Kasumi-1 (cell line): ENCODE measurements around the gene UBE4A.
A peak's percentile ranks its signal among the peaks of the same experiment; 100 is the strongest.
"Not testable (repeated sequence)": the region's sequence is repeated elsewhere in the genome, so short reads cannot be mapped to it uniquely, and the experiment has no call there.

ENCODE experiments used
- DNase-seq, 2 experiments: peaks; one replicate each; lab custom pipeline; 2025; lab: John Stamatoyannopoulos, UW

The UBE4A gene

DNA sequence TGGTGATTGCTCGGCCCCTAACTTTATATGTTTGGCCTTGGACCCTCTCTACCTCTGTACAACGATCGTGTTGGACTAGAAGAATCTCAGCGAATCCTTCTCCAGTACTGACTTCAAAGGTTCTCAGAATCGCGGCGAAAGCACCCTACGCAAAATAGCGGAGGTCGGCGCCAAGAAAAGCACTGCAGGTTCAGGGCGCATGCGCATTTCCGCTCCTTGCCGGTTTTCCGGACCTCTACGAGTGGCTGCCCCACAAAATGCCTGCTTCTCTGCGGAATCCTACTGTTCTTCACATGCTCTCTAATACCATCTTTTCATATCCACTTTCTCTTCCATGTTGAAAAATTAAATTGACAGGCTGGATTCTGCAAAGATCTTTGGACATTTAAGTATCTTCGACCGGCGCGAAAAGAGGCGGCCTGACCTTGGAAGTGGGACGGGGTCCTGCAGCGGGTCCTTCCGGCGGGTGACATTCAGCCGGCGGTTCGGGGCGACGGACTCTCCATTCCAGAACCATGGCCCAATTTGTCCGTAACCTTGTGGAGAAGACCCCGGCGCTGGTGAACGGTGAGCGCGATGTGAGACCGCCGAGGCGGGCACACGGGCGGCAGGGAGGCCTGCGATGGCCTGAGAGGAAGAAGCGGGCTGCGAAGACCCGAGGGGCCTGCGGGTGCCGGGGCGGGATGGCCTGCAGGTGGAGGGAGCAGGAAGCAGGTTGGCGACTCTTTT lies 41.9 kb downstream of the UBE4A start, which contains the start of gene ATP5MG:
ATP5MG (plus strand) TSS at position 456 of the 729 bp plus-strand sequence; CDS start at position 516, 60 bp downstream.
- peak; percentile 89 to 96 for DNase-seq

DNA sequence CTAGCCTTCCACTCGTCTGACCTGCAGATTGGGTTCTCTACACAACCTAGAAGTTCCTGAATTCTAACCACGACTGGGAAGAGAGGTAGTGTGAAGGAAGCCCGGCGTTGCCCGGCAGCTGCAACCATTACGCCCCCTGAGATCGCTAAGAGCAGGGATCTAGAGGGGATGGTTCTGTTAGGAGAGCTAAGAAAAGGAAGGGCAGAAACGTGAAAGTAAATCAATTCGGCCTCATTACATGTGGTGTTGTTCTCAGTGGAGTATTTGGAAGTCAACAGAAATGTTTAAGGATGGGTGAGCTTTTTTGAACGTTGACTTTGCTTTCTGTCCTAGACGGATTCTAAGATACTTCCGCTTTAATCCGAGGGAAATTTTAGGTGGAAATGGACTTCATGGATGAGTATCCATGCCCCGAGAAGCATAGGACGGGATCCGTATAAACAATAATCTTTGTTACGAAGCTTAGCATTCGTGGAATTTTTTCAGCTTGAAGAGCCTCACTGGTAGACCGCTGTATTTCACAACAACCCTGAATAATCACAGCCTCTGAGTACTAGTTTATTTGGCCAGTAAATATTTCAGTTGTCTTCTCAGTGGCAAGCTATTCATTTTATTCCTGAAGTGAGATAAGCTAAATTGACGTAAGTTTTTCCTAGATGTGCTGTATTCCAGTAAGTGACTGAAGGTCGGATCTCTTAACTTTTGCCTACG lies 42.6 kb downstream of the UBE4A start:
- peak in 1 of 2 experiments; percentile 71 for DNase-seq

DNA sequence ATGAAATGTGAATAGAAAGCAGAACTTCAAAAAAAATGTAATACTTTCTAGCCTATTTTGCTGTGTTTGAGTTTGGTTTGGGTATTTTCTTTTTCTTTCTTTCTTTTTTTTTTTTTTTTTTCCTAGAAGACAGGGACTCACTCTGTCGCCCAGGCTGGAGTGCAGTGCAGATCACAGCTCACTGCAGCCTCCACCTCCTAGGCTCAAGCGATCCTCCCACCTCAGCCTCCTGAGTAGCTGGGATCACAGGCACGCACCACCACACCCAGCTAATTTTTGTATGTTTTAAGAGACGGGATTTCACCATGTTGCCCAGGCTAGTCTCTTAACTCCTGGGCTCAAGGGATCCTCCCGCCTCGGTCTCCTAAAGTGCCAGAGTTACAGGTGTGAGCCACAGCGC lies 43.2 kb downstream of the UBE4A start:
- not testable (repeated sequence) for DNase-seq

DNA sequence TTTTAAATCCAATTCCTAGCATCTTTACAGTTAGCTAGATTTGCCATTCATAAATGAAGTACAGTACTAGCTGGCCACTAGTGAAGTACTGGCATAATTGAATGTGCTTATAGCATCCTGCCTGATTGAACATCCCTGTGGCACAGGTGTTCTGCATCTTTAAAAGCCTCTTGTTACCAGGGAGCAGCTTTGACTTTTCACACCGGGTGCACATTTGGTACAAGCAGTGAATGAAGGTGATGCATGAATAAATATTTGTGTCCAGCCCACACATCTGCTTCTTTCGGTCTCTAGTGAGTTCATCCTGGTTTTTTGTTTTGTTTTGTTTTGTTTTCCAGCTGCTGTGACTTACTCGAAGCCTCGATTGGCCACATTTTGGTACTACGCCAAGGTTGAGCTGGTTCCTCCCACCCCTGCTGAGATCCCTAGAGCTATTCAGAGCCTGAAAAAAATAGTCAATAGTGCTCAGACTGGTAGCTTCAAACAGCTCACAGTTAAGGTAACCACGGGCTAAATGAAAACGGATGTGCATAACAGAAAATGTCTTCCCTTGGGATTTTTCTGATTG lies 47.3 kb downstream of the UBE4A start:
- DNase-seq, result no peak

DNA sequence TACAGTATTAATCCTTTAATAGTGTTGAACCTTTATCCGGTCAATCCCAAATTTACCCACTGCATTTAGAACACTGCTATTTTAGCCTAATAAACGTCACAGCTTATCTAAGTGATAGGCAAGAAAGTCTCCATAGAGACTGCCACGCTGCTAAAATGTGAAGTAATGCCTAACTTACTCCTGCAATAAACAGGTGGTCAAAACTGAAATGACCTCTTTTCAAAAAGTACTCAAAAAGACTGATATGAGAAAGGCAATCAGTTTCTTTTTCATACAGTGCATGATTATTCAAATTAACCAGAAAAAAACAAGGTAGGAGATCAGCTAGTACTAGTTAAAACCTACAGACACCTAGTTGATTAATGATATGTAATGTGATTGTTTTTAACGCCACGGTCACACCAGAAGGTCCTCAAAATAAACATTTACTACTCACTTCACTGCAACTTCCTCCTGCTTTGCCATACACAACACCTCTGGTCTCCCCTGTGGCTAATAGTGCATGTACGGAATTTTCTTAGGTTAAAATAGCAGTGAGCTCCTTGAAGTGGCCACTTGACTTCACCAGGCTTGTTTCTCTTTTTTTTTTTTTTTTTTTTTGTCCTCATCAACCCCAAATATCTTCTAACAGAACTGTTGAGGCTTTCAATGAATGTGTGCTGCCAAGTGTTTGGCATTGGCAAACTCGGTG lies 50.8 kb downstream of the UBE4A start:
- no peak for DNase-seq

DNA sequence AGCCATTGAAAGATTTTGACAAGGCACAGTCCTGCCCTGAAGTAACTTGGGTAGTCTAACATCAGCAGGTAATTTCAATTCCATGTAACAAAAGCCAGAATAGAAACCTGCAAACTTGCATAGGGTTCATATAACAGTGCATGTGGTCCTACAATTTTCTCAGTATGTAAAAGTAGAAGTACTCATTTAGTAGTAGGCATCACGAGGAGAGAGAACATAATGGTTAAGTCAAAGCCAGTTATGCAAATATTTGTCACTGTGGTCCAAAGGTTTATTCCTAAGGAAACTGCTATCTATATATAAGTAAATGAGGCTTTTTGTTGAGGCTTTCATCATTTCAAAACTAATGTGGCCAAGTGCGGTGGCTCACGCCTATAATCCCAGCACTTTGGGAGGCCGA lies 52.1 kb downstream of the UBE4A start:
- no peak for DNase-seq

DNA sequence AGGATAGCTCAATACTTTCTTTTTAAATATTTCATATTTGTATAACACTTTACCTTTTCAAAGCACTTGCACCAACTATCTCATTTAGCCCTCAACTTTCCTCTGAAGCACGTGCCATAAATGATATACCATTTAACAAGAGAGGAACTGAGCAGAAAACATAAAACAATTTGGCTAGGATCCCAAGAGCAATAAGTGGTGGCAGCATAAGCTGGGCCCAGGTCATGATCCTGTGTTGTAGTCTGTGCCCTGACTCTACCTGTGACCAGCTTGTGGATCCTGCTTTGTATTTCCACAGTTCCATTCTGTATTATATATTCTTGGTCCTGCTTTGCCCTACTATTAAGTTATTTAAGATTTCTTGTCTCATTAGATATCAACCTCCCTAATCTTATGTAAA lies 53.5 kb downstream of the UBE4A start:
- DNase-seq, result no peak

DNA sequence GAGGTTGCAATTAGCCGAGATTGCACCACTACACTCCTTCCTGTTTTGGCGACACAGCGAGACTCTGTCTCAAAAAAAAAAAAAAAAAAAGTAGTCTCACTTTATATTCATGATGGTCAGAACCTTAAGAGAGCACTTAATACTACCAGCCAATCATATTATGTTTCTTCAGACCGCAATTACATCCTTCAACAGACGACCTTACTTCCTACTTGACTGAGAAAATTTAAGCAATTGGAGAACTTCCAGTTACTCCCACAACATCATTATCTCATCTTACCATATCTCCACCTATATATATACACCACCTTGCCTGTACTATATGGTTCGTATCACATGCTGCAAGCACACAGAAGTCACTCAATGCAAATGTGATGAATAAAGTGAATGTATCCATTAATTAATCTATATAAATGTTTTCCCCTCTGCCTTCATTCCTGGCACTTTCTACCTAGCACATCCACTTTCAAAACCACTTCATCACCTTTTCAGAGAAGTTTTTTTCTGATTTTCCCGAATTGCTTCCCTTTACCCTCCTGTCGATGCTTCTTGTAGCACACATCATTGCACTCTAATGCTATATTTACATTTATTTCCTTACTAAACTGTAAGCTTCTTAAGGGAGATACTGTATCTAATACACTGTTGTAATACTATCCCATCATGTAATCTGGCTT lies 55.8 kb downstream of the UBE4A start:
- peak; percentile 83 to 86 for DNase-seq

DNA sequence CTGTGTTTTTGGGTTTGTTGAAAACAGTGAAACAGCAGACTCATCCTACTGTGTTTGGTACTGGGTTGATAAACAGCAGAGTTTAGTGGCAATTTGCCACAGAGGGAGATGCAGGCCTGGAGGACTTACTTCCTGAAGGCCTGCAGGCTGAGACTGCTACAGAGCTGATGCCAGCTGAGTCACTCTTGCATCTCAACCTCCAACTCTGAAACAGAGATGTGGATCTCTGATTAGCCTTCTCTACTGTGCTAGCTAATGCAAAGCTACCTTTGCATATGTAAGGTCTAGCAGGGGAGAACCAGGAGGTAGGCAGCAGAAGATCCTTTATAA lies 56.3 kb downstream of the UBE4A start:
- DNase-seq, result peak; percentile 61 to 76

DNA sequence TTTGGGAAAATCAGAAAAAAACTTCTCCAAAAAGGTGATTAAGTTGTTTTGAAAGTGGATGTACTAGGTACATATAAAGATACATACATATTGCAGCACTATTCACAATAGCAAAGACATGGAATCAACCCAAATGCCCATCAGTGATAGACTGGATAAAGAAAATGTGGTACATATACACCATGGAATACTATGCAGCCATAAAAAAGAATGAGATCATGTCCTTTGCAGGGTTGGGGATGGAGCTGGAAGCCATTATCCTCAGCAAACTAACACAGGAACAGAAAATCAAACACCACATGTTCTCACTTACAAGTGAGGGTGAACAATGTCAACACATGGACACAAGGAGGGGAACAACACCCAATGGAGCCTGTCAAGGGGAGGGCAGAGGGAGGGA lies 57.5 kb downstream of the UBE4A start:
- not testable (repeated sequence) for DNase-seq

DNA sequence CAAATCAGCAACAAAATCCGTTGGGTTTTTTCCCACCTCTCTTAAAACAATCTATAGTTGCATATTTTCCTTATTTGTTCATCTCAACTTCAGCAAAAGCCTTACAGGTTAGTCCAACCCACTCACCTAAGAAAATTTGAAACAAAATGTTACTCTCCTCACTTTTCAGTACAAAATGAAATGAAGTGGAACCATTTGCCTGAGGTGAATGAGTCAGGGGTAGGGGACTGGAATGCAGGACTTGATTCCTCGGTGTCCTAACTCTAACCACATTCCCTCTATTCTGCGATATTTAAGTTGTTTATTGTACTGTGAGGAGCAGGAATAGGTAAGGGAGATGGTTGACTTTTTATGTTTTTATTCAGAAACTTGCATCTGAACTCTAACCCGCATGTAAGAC lies 58.4 kb downstream of the UBE4A start:
- DNase-seq, result no peak

DNA sequence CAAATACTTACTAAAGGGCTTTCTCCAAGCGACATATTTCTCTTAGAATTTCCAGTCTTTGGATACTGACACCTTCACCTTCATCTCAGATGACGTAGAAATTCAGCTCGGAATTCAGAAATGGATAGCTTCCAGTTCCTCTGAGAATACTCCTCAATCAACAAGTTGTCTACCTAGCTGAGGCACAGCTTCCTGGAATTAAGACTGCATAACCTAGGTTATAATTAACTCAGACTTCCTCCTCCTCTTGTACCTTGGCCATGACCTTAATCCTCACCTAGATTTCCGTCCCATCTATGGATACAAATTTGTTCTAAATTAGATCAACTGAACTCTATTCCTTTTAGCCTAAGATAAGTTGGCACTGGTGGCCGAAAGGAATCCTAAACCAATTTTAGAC lies 59.4 kb downstream of the UBE4A start:
- DNase-seq, result no peak

DNA sequence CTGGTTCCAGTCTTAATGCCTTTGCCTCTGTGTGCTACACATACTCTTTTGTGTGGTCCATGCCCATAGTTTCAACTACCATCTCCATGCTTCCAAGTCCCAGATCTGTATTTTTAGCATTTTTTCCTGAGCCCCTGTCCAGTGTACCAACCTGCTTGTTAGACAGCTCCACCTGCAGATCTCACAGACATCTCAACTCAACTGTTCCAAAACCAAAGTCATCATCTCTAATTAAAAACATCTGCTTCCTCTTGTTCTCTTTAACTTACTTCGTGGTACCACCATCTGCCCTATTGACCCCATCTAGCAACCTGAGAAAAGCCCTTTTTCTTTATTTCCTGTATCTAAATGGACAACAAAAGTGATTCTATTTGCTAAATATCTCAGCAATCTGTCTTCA lies 68.3 kb downstream of the UBE4A start:
- DNase-seq, result no peak

DNA sequence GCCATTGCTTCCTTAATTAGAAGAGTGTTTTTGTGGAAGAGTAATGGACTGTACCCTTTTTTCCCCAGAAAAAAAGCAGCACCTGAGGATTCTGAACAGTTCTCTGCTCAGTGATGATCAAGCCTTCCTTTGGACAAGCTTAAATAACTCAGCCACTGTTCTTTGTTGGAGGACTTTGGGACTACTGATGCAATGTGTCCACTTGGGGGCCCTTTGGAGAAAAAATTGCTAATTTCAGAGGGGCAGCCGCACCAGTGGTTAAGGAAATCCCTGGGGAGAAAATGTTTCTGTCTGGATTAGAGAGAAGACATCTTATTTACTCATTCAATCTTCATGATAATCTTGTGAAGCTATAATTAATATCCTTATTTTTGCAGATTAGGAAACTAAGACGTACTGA lies 71.6 kb downstream of the UBE4A start:
- peak; percentile 7 to 10 for DNase-seq

DNA sequence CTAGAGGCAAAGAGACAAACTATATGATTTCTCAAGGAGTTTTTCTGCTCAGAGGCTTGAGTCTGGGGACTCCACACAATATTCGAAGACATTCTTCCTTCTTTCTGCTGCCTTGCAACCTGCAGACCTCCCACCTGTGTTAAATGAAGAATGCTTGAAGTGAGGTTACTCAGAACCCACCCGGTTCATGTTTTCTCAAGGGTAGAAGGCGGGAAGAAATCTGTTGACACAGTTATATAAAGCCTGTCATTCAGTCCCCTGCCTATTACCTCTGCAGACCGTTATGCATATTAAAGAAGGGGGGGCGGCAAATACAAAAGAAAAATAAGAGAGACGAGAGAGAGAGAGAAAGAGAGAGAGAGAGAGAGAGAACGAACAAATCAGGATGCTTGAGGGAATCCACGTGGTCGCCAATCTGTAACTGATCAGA lies 74.7 kb downstream of the UBE4A start:
- peak in 1 of 2 experiments; percentile 48 for DNase-seq

DNA sequence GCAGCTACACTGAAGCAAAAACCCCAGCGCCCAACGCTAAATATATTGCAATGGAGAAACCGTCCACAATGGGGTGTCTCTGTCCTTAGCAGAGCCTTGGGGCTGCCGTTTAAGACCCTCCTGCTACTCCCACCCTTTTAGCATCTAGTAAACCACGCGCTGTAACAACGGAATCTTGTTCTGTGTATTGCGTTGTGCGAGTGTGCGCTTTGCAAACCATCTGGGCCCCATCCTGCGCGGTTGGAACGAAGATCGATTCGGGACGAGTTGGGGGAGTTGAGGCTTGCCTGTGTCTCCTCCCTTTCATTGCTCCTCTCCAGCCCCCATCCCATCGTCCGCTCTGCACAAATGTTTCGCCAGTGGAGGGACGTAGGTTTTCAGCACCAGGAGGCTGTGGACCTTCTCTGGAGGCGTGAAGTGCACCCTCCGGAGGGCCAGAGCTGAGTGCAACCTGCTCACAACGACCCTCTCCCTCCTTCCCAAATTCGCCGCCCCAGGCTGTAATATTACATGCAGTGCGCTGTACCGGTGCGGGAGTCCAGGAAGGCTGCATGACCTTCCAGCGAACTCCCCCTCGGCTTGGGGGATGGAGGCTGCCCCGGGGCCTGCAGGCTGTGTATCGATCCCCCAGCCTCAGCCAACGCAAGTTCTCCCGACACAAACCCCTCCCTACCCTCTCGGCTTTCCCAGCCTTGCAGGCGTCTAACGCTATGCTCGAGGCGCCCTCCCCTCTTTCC lies 75.3 kb downstream of the UBE4A start:
- peak; percentile 55 to 78 for DNase-seq

DNA sequence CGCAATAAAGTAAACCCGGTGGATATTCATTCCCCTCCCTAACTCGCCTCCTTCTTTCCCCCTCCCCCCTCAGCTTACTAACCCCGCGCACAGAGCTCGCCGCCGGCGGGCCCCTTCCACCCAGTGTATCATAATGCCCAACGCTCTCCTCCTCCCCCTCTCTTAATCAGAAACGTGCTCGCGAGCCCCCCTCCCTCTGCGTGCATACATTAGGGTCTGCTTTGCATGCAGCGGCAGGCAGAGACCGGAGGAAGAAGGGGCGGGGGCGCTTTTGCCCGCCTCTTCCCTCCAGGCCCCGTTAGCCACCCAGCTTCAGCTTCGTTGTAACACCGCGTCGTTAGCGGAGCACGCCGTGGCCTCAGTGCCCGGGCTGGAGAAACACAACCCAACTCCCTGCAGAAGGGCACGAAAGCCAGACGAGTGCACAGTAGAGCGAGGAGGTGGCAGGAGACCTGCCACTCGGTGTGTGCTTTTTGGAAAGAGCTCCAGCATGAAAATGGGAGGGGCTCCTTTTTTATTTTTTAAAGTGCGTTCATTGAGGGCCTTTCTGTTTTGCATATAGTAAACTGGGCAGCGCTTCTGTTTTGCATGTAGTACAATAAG lies 76.0 kb downstream of the UBE4A start:
- peak; percentile 89 to 90 for DNase-seq

DNA sequence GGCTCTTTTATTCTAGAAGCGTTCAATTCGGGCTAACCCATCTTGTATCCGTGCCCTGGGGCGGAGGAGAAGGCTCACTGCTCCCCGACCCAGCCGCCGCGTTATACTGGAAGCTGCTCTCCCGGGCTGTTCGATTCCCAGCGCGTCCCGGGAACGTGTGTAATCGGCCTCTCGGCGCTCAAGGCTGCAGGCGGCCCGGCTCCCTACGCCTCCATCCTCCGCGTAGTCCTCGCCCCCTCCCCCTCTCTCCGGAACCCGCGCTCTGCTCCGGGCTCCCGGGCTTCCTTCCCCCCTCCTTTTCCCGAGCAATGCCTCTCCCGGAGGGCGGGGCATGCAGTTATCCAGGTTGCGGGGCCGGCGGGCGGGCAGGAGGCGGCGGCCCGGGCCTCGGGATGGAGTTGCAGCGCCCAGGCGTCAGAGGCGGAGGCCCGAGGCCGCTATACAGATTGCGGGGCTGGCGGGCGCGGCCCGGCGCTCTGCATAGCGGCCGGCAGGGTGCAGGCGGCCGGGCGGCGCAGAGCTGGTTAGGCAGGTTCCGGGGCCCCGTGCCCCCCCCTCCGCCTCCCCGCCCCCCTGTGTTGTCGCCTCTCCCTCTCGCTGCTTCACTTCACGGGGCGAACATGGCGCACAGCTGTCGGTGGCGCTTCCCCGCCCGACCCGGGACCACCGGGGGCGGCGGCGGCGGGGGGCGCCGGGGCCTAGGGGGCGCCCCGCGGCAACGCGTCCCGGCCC lies 76.7 kb downstream of the UBE4A start, which contains the start of gene KMT2A:
KMT2A (plus strand) TSS at position 600 of the 732 bp plus-strand sequence; CDS start at position 621, 21 bp downstream.
- peak; percentile 93 to 97 for DNase-seq

DNA sequence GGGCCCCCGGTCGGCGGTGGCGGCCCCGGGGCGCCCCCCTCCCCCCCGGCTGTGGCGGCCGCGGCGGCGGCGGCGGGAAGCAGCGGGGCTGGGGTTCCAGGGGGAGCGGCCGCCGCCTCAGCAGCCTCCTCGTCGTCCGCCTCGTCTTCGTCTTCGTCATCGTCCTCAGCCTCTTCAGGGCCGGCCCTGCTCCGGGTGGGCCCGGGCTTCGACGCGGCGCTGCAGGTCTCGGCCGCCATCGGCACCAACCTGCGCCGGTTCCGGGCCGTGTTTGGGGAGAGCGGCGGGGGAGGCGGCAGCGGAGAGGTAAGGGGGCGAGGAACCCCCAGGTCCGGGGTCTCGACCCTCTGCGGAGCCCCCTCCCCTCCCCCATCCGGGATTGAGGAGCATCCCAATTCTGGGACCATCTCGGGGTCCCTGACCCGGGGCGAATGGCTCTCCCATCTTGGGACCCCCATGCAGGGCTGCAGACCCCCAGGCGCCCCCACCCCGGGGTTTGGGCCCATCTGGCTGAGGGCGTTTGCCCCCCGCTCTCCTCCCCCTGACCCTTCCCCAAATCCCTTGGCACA lies 77.3 kb downstream of the UBE4A start:
- no peak for DNase-seq
